ENCODE data around the gene UBXN11. TPM values are rescaled to one million over a fixed set of nuclear protein-coding genes. Genes with fewer than 3 reads are reported as not detected.

The UBXN11 gene
- total and polyA plus RNA-seq, 2 of the 13 experiments (the other 11 are each of a cell fraction or from before 2014, with no cell fraction given) = 9.3 to 10.4 TPM

DNA sequence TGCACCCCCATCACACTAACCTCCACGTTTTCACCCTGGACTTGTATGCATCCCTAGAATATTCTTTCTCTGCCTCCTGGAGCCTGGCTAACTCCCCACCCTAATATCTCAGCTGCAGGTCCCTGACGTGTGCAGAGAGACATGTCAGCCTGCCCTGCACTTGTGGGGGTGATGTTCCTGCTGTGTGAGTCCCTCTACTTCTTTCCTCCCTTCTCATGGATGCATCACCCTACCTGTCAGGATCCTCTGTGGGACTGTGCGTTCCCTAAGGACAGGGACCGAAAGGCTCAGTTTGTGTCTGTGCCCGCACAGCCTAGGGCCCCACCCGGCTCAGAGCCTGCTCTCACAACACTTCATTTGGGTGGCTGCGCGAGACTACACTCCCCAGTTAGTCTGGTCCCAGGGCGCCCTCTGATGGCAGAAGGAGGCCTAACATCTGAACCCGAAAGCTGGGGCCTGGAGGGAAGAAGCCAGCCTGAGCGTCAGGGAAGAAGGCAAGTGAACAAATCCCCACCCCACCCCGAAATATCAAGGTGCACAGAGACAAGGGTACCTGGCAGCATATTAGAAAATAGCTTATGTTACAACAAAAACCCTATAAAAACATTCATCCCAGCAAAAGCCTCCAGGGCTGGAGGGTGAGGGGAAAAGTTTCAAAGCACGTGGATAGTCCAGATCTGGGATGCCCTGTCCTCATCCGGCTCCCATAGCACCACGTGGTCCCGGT, 15.0 kb upstream of the UBXN11 start (continued):
- TF ChIP-seq, protein P1, sequence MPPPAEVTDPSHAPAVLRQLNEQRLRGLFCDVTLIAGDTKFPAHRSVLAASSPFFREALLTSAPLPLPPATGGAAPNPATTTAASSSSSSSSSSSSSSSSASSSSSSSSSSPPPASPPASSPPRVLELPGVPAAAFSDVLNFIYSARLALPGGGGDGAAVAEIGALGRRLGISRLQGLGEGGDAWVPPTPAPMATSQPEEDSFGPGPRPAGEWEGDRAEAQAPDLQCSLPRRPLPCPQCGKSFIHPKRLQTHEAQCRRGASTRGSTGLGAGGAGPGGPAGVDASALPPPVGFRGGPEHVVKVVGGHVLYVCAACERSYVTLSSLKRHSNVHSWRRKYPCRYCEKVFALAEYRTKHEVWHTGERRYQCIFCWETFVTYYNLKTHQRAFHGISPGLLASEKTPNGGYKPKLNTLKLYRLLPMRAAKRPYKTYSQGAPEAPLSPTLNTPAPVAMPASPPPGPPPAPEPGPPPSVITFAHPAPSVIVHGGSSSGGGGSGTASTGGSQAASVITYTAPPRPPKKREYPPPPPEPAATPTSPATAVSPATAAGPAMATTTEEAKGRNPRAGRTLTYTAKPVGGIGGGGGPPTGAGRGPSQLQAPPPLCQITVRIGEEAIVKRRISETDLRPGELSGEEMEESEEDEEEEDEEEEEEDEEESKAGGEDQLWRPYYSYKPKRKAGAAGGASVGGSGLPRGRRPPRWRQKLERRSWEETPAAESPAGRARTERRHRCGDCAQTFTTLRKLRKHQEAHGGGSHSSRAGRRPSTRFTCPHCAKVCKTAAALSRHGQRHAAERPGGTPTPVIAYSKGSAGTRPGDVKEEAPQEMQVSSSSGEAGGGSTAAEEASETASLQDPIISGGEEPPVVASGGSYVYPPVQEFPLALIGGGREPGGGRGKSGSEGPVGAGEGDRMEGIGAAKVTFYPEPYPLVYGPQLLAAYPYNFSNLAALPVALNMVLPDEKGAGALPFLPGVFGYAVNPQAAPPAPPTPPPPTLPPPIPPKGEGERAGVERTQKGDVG (CRISPR knock-in tag; IDR thresholded peaks at IDR 0.05; ENCODE audit: borderline replicate concordance) = no peak
- no peak for TF ChIP-seq ETV5 (CRISPR knock-in tag; IDR thresholded peaks at IDR 0.05; ENCODE audit: borderline replicate concordance)
- TF ChIP-seq, protein P2, sequence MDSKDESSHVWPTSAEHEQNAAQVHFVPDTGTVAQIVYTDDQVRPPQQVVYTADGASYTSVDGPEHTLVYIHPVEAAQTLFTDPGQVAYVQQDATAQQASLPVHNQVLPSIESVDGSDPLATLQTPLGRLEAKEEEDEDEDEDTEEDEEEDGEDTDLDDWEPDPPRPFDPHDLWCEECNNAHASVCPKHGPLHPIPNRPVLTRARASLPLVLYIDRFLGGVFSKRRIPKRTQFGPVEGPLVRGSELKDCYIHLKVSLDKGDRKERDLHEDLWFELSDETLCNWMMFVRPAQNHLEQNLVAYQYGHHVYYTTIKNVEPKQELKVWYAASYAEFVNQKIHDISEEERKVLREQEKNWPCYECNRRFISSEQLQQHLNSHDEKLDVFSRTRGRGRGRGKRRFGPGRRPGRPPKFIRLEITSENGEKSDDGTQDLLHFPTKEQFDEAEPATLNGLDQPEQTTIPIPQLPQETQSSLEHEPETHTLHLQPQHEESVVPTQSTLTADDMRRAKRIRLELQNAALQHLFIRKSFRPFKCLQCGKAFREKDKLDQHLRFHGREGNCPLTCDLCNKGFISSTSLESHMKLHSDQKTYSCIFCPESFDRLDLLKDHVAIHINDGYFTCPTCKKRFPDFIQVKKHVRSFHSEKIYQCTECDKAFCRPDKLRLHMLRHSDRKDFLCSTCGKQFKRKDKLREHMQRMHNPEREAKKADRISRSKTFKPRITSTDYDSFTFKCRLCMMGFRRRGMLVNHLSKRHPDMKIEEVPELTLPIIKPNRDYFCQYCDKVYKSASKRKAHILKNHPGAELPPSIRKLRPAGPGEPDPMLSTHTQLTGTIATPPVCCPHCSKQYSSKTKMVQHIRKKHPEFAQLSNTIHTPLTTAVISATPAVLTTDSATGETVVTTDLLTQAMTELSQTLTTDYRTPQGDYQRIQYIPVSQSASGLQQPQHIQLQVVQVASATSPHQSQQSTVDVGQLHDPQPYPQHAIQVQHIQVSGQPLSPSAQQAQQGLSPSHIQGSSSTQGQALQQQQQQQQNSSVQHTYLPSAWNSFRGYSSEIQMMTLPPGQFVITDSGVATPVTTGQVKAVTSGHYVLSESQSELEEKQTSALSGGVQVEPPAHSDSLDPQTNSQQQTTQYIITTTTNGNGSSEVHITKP (CRISPR knock-in tag; IDR thresholded peaks at IDR 0.05; ENCODE audit: low read depth) = no peak
- TF ChIP-seq, protein P3, sequence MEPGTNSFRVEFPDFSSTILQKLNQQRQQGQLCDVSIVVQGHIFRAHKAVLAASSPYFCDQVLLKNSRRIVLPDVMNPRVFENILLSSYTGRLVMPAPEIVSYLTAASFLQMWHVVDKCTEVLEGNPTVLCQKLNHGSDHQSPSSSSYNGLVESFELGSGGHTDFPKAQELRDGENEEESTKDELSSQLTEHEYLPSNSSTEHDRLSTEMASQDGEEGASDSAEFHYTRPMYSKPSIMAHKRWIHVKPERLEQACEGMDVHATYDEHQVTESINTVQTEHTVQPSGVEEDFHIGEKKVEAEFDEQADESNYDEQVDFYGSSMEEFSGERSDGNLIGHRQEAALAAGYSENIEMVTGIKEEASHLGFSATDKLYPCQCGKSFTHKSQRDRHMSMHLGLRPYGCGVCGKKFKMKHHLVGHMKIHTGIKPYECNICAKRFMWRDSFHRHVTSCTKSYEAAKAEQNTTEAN (CRISPR knock-in tag; conservative IDR thresholded peaks at IDR 0.05) = no peak
- 0 out of 2 replicates have a peak, but pooled peaks have one; percentile 13 for TF ChIP-seq FOSL2 (CRISPR knock-in tag; IDR thresholded peaks at IDR 0.05)
- 0 out of 2 replicates have a peak, but pooled peaks have one; percentile 23 for TF ChIP-seq BORCS8-MEF2B (CRISPR knock-in tag; IDR thresholded peaks at IDR 0.05)
